Progenitor cell of endocrine pancreas (in vitro differentiated cells): ENCODE measurements around the gene LPP. TPM values are rescaled to one million over a fixed set of nuclear protein-coding genes. Genes with fewer than 3 reads are reported as not detected.

ENCODE experiments used
- DNase-seq: peaks from one replicate; pipeline ENCODE4 v3.0.0; 2021; ENCODE audit warnings: low spot score; ENCODE audit not compliant: unreplicated experiment
- H3K27ac Mint-ChIP-seq: 2 replicates; pipeline ENCODE4 v1.8.0; 2021; ENCODE audit warnings: mild to moderate bottlenecking, moderate library complexity, mixed read lengths
- H3K27me3 Mint-ChIP-seq: 2 replicates; pipeline ENCODE4 v1.8.0; 2021; ENCODE audit warnings: mixed read lengths
- H3K36me3 Mint-ChIP-seq: 2 replicates; pipeline ENCODE4 v1.8.0; 2022; ENCODE audit warnings: mixed read lengths; ENCODE audit not compliant: insufficient read depth
- H3K4me1 Mint-ChIP-seq: 2 replicates; pipeline ENCODE4 v1.8.0; 2021; ENCODE audit warnings: low read depth, mixed read lengths
- H3K4me3 Mint-ChIP-seq: 2 replicates; pipeline ENCODE4 v1.8.0; 2021; ENCODE audit warnings: low read depth, mild to moderate bottlenecking, moderate library complexity, mixed read lengths
- H3K9me3 Mint-ChIP-seq: 2 replicates; pipeline ENCODE4 v1.8.0; 2021; ENCODE audit warnings: low read depth, mixed read lengths
- CTCF ChIP-seq: fragments of 200-600 bp; sonication (generic); IDR thresholded peaks from one replicate; pipeline ENCODE4 v1.5.0; 2021; ENCODE audit warnings: antibody characterized with exemption, mild to moderate bottlenecking; ENCODE audit not compliant: unreplicated experiment
- total RNA-seq: library from RNA; stranded (reverse); gene quantifications from 2 replicates; pipeline ENCODE4 v1.2.1, GENCODE V29; 2021

The LPP gene
- total RNA-seq, 1 donor from 2014 or later, result 131 TPM

DNA sequence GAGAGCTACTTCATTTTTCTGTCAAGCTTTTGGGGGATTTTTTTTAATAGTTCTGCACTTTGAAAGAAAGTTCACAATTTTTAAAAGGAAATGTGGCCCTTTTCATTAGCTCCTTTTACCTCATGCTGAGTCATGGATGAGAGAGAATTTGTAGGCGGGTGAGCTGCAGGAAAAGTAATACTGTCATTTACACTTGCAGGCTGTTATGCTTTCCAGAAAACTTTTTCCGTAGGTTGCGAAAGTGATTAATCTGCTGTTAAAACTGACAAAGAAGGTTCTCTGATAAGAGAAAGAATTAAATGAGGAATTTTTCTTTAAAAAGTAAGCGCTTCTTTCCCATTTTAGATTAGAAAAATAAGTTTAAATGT lies 430.2 kb downstream of the LPP start:
- TF ChIP-seq CTCF, result no peak
- no peaks in the 10 kb centered on the region for H3K27me3 Mint-ChIP-seq
- no peaks in the 10 kb centered on the region for H3K36me3 Mint-ChIP-seq
- peaks cover 1% of the 10 kb centered on the region for H3K4me1 Mint-ChIP-seq
- no peaks in the 10 kb centered on the region for H3K9me3 Mint-ChIP-seq
- DNase-seq, result no peak
- H3K27ac Mint-ChIP-seq, result no peak overlapping the region
- no peak overlapping the region for H3K4me3 Mint-ChIP-seq

GRCh38 chr3:188584958-188585689 lies 431.2 kb downstream of the LPP start:
- H3K4me1 Mint-ChIP-seq, result peaks cover 4% of the 10 kb centered on the region
- H3K4me3 Mint-ChIP-seq, result no peak overlapping the region
- no peaks in the 10 kb centered on the region for H3K36me3 Mint-ChIP-seq
- no peak overlapping the region for H3K27ac Mint-ChIP-seq
- no peaks in the 10 kb centered on the region for H3K27me3 Mint-ChIP-seq
- no peak for DNase-seq
- H3K9me3 Mint-ChIP-seq, result no peaks in the 10 kb centered on the region
- TF ChIP-seq CTCF, result no peak

GRCh38 chr3:188589071-188589470 lies 435.1 kb downstream of the LPP start:
- peaks cover 4% of the 10 kb centered on the region for H3K4me1 Mint-ChIP-seq
- no peak overlapping the region for H3K27ac Mint-ChIP-seq
- no peak for DNase-seq

DNA sequence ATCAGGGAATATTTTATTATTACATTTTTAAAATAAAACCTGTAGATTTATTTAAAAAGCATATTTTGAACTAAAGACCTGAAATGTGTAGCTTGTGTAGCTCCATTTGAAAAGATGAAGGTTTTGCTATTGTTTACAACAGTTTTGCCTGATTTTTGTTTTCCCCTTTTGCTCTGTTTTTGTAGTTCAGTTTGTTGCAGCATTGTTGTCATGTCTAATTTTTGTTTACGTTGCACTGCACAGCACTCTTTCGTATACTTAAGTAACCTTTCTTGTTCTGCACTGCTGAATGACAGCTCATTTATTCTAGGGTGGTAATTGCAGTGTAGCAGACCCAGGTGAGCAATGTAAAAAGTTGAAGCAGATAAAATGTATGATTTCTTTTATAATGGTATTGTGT lies 435.8 kb downstream of the LPP start:
- DNase-seq, result no peak
- H3K27me3 Mint-ChIP-seq, result no peaks in the 10 kb centered on the region
- TF ChIP-seq CTCF, result no peak
- H3K4me3 Mint-ChIP-seq, result no peak overlapping the region
- no peak overlapping the region for H3K27ac Mint-ChIP-seq
- no peaks in the 10 kb centered on the region for H3K36me3 Mint-ChIP-seq
- H3K9me3 Mint-ChIP-seq, result no peaks in the 10 kb centered on the region
- H3K4me1 Mint-ChIP-seq, result peaks cover 2% of the 10 kb centered on the region

More at GRCh38 chr3:188589071-188589470, 435.1 kb downstream of the LPP start:
- H3K9me3 Mint-ChIP-seq, result no peaks in the 10 kb centered on the region
- no peak for TF ChIP-seq CTCF
- no peaks in the 10 kb centered on the region for H3K36me3 Mint-ChIP-seq
- H3K27me3 Mint-ChIP-seq, result no peaks in the 10 kb centered on the region
- H3K4me3 Mint-ChIP-seq, result no peak overlapping the region

DNA sequence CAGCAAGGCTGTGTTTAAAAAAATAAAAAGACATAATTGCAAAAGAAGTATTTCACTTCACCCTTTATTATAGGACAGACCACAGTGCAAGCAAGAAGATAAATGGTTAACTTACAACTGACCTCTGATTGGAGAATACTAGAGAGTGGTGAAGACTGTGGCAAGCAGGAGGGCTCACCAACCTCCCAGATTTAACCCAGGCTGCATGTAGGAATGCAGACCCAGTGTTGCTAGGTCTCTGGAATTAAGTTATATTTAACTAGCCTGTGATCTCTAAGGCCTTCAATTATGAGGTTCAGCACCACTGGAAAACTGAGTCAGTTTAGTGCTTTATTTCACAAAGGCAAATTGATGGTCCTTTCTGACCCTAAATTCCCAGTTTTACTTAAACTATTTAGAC lies 436.6 kb downstream of the LPP start:
- H3K27ac Mint-ChIP-seq, result no peak overlapping the region
- H3K4me3 Mint-ChIP-seq, result no peak overlapping the region
- no peak for DNase-seq
- no peaks in the 10 kb centered on the region for H3K36me3 Mint-ChIP-seq
- peaks cover 2% of the 10 kb centered on the region for H3K4me1 Mint-ChIP-seq
- TF ChIP-seq CTCF, result no peak
- no peaks in the 10 kb centered on the region for H3K27me3 Mint-ChIP-seq
- H3K9me3 Mint-ChIP-seq, result no peaks in the 10 kb centered on the region
